SK-N-SH (cell line): ENCODE results near the gene ADIPOR2. TPM values are rescaled to one million over a fixed set of nuclear protein-coding genes. Genes with fewer than 3 reads are reported as not detected.

Experiments used
- CTCF ChIA-PET: fragments of 300-600, 350-600 bp; formaldehyde crosslinking; extraction: SDS; loops from one replicate; lab custom pipeline; 2021; lab: Yijun Ruan, JAX
- POLR2A ChIA-PET: fragments of 350-600 bp; sonication (Branson Sonifier 250); formaldehyde crosslinking; extraction: SDS; loops from one replicate; lab custom pipeline; 2020; ENCODE audit warnings: antibody characterized with exemption, inconsistent platforms; lab: Yijun Ruan, JAX
- DNase-seq: peaks from one replicate; pipeline ENCODE4 v3.0.0; 2012
- H2AFZ ChIP-seq: fragments of 200-600 bp; sonication (generic); 2 replicates; pipeline ENCODE4 v1.8.1; 2016; ENCODE audit warnings: antibody characterized with exemption, mild to moderate bottlenecking, low read depth
- H3F3A ChIP-seq: fragments of 200-600 bp; sonication (generic); replicated peaks from 2 replicates; pipeline ENCODE3; 2016; ENCODE audit warnings: antibody characterized with exemption, mild to moderate bottlenecking; ENCODE audit not compliant: insufficient read depth
- H3K27ac ChIP-seq, 2 experiments: fragments of 200-500 bp in 1 of 2; fragments of 200-600 bp in 1 of 2; sonication (Bioruptor generic) in 1 of 2; sonication (generic), shearing (Covaris generic) in 1 of 2; 2 replicates each; pipeline versions ENCODE4 v1.5.1 to v1.6.1; 2014 to 2016; ENCODE audit warnings: low read depth in 2 of 2, inconsistent platforms in 1 of 2, low read length in 1 of 2, mild to moderate bottlenecking in 1 of 2, mixed read lengths in 1 of 2
- H3K27me3 ChIP-seq: fragments of 200-600 bp; sonication (generic), shearing (Covaris generic); 2 replicates; pipeline ENCODE4 v1.6.1; 2016; ENCODE audit warnings: mixed run types; ENCODE audit not compliant: insufficient read depth
- H3K36me3 ChIP-seq, 2 experiments: fragments of 200-500 bp in 1 of 2; fragments of 200-600 bp in 1 of 2; sonication (Bioruptor generic) in 1 of 2; sonication (generic) in 1 of 2; replicated peaks in 1 of 2; 2 replicates each; pipeline versions ENCODE3 to v1.5.1; 2014 to 2016; ENCODE audit warnings: low read length in 1 of 2, mild to moderate bottlenecking in 1 of 2; ENCODE audit not compliant: insufficient read depth in 2 of 2, control insufficient read depth in 1 of 2
- H3K4me1 ChIP-seq, 2 experiments: fragments of 200-500 bp in 1 of 2; fragments of 200-600 bp in 1 of 2; sonication (Bioruptor generic) in 1 of 2; sonication (generic), shearing (Covaris generic) in 1 of 2; 2 replicates each; pipeline versions ENCODE4 v1.5.1 to v1.6.1; 2014 to 2016; ENCODE audit warnings: low read depth in 1 of 2, low read length in 1 of 2, mixed run types in 1 of 2; ENCODE audit not compliant: insufficient read depth in 2 of 2, control insufficient read depth in 1 of 2
- H3K4me2 ChIP-seq: fragments of 200-600 bp; sonication (generic), shearing (Covaris generic); 2 replicates; pipeline ENCODE4 v1.6.1; 2017; ENCODE audit warnings: mixed run types
- H3K4me3 ChIP-seq, 2 experiments: fragments of 200-500 bp in 1 of 2; fragments of 200-600 bp in 1 of 2; sonication (Bioruptor generic) in 1 of 2; sonication (generic), shearing (Covaris generic) in 1 of 2; 2 replicates each; pipeline versions ENCODE4 v1.5.1 to v1.8.1; 2014 to 2016; ENCODE audit warnings: low read depth in 2 of 2, inconsistent platforms in 1 of 2, low read length in 1 of 2, mild to moderate bottlenecking in 1 of 2, mixed read lengths in 1 of 2, moderate library complexity in 1 of 2
- H3K79me2 ChIP-seq: fragments of 200-600 bp; sonication (generic); 2 replicates; pipeline ENCODE4 v1.8.1; 2017; ENCODE audit warnings: mild to moderate bottlenecking; ENCODE audit not compliant: insufficient read depth
- H3K9ac ChIP-seq: fragments of 200-600 bp; sonication (generic); 2 replicates; pipeline ENCODE4 v1.6.1; 2017; ENCODE audit warnings: mixed run types
- H3K9me2 ChIP-seq: fragments of 200-600 bp; sonication (generic); 2 replicates; pipeline ENCODE4 v1.6.1; 2017; ENCODE audit warnings: mixed run types
- H3K9me3 ChIP-seq: fragments of 200-600 bp; sonication (generic); 2 replicates; pipeline ENCODE4 v1.6.1; 2017; ENCODE audit warnings: mixed run types, mild to moderate bottlenecking, moderate library complexity
- H4K20me1 ChIP-seq: fragments of 200-600 bp; sonication (generic); 2 replicates; pipeline ENCODE4 v1.6.1; 2017; ENCODE audit warnings: mild to moderate bottlenecking, mixed run types; ENCODE audit not compliant: insufficient read depth
- FOXJ3 ChIP-seq: sonication (generic); formaldehyde crosslinking; IDR thresholded peaks from 2 replicates; pipeline ENCODE4 v1.5.1; 2020; ENCODE audit warnings: mild to moderate bottlenecking, missing genetic modification reagents
- JUND ChIP-seq: IDR thresholded peaks from 2 replicates; pipeline ENCODE4 v1.4.0; 2012
- NRF1 ChIP-seq: IDR thresholded peaks from 2 replicates; pipeline ENCODE4 v1.6.1; 2012; ENCODE audit warnings: low read depth, mild to moderate bottlenecking, low read length
- POLR2AphosphoS5 ChIP-seq: IDR thresholded peaks from 2 replicates; pipeline ENCODE4 v1.6.1; 2012; ENCODE audit warnings: low read depth, low read length
- SIN3A ChIP-seq: IDR thresholded peaks from 2 replicates; pipeline ENCODE4 v1.6.1; 2012; ENCODE audit warnings: low read depth, mild to moderate bottlenecking, low read length, moderate library complexity, borderline replicate concordance
- SMC3 ChIP-seq: IDR thresholded peaks from 2 replicates; pipeline ENCODE4 v1.6.1; 2012; ENCODE audit warnings: low read depth, low read length, improper control_type of control experiment
- TEAD4 ChIP-seq: IDR thresholded peaks from 2 replicates; pipeline ENCODE4 v1.4.0; 2012; ENCODE audit warnings: mild to moderate bottlenecking, borderline replicate concordance; ENCODE audit not compliant: insufficient read depth
- WGBS: methylation state at CpG from one replicate; pipeline ENCODE4 v1.1.6; 2017; ENCODE audit warnings: low lambda C conversion rate; 5-methylcytosine and 5-hydroxymethylcytosine counted together
- polyA plus RNA-seq, 3 experiments: library from polyadenylated mRNA; depleted of rRNA; stranded (reverse); fragments of >200 nt; gene quantifications; 2 replicates each; pipeline ENCODE4 v1.2.3, GENCODE V29; 2012
- TF ChIP-seq, protein P1 (sequence below): fragments of 150-350 bp; IDR thresholded peaks from 2 replicates; pipeline ENCODE4 v1.6.1; 2017; ENCODE audit warnings: antibody characterized with exemption, low read length, low read depth, borderline replicate concordance
- TF ChIP-seq, protein P2 (sequence below): fragments of 200-600 bp; sonication (generic); IDR thresholded peaks from 2 replicates; pipeline ENCODE4 v1.6.1; 2017; ENCODE audit warnings: antibody characterized with exemption, mild to moderate bottlenecking, moderate library complexity
- TF ChIP-seq, protein P3 (sequence below): IDR thresholded peaks from 2 replicates; pipeline ENCODE4; 2012
- TF ChIP-seq, protein P4 (sequence below): fragments of 150-350 bp; IDR thresholded peaks from 2 replicates; pipeline ENCODE4 v1.6.1; 2016; ENCODE audit warnings: mild to moderate bottlenecking, low read depth, low read length

Gene ADIPOR2
- polyA plus RNA-seq, 1 of the 3 experiments (the other 2 are of a cell fraction): 17.1 TPM

DNA sequence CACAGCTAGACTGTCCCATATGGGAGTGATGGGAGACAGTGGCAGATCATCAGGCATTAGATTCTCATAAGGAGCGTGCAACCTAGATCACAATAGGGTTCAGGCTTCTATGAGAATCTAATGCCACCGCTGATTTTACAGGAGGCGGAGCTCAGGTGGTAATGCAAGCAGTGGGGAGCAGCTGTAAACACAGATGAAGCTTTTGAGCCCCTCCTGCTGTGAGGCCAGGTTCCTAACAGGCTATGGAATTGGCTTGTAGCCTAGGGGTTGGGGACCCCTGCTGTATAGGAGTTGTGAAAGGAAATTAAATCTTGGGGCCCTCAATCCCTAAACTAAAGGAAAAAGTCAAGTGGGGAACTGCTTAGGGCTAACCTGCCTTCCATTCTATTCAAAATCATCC, 29.6 kb downstream of the ADIPOR2 start (continued):
- TF ChIP-seq, protein P1, sequence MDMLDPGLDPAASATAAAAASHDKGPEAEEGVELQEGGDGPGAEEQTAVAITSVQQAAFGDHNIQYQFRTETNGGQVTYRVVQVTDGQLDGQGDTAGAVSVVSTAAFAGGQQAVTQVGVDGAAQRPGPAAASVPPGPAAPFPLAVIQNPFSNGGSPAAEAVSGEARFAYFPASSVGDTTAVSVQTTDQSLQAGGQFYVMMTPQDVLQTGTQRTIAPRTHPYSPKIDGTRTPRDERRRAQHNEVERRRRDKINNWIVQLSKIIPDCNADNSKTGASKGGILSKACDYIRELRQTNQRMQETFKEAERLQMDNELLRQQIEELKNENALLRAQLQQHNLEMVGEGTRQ: no peak
- TF ChIP-seq JUND (no peak), NRF1 (no peak)

DNA sequence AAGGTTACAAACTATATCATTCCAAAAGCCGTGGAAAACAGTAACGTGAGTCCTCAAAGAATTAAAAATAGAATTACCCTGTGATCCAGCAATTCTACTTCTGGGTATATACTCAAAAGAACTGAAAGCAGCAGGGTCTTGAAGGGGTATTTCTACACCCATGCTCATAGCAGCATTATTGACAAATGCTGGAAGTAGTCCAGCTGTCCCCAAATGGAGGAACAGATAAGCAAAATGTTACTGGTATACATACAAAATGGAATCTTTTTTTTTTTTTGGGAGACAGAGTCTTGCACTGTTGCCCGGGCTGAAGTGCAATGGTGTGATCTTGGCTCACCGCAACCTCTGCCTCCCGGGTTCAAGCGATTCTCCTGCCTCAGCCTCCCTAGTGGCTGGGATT, 32.9 kb downstream of the ADIPOR2 start:
- CTCF ChIA-PET: no interaction called here
- POLR2A ChIA-PET: no interaction called here
- Histone ChIP-seq H3K36me3 (peaks cover 1 to 2% of the 10 kb centered on the region in 2 experiments), H3K9me2 (no peaks in the 10 kb centered on the region), H3K4me2 (no peak overlapping the region), H2AFZ (no peak overlapping the region), H3K4me3 (no peak overlapping the region), H3K27me3 (no peaks in the 10 kb centered on the region), H3F3A (peaks cover 4% of the 10 kb centered on the region), H3K4me1 (no peaks in the 10 kb centered on the region; a peak in 2 of 4 replicates), H3K9me3 (no peaks in the 10 kb centered on the region), H4K20me1 (no peaks in the 10 kb centered on the region), H3K9ac (no peak overlapping the region), H3K27ac (no peak overlapping the region), H3K79me2 (peaks cover 79% of the 10 kb centered on the region)
- no peak for DNase-seq
- WGBS: 92% methylated on average over 6 of the region's 6 CpGs
- no peak for TF ChIP-seq SIN3A
- TF ChIP-seq, protein P2, sequence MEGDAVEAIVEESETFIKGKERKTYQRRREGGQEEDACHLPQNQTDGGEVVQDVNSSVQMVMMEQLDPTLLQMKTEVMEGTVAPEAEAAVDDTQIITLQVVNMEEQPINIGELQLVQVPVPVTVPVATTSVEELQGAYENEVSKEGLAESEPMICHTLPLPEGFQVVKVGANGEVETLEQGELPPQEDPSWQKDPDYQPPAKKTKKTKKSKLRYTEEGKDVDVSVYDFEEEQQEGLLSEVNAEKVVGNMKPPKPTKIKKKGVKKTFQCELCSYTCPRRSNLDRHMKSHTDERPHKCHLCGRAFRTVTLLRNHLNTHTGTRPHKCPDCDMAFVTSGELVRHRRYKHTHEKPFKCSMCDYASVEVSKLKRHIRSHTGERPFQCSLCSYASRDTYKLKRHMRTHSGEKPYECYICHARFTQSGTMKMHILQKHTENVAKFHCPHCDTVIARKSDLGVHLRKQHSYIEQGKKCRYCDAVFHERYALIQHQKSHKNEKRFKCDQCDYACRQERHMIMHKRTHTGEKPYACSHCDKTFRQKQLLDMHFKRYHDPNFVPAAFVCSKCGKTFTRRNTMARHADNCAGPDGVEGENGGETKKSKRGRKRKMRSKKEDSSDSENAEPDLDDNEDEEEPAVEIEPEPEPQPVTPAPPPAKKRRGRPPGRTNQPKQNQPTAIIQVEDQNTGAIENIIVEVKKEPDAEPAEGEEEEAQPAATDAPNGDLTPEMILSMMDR: no peak
- TF ChIP-seq, protein P3, sequence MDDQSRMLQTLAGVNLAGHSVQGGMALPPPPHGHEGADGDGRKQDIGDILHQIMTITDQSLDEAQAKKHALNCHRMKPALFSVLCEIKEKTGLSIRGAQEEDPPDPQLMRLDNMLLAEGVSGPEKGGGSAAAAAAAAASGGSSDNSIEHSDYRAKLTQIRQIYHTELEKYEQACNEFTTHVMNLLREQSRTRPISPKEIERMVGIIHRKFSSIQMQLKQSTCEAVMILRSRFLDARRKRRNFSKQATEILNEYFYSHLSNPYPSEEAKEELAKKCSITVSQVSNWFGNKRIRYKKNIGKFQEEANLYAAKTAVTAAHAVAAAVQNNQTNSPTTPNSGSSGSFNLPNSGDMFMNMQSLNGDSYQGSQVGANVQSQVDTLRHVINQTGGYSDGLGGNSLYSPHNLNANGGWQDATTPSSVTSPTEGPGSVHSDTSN: no peak
- no peak for TF ChIP-seq POLR2AphosphoS5
- TF ChIP-seq FOXJ3 (CRISPR knock-in tag): no peak
- TF ChIP-seq SMC3: no peak
- TF ChIP-seq TEAD4: no peak
- TF ChIP-seq, protein P4, sequence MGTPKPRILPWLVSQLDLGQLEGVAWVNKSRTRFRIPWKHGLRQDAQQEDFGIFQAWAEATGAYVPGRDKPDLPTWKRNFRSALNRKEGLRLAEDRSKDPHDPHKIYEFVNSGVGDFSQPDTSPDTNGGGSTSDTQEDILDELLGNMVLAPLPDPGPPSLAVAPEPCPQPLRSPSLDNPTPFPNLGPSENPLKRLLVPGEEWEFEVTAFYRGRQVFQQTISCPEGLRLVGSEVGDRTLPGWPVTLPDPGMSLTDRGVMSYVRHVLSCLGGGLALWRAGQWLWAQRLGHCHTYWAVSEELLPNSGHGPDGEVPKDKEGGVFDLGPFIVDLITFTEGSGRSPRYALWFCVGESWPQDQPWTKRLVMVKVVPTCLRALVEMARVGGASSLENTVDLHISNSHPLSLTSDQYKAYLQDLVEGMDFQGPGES: no peak
